Mucosa of stomach (tissue), 1 donor: ENCODE measurements around the gene PHLDB2.

ENCODE experiments used
- H3K27me3 ChIP-seq: one replicate; pipeline ENCODE4 v1.7.0; 2013; ENCODE audit warnings: mild to moderate bottlenecking, low read length; ENCODE audit not compliant: control insufficient read depth, insufficient read depth
- H3K36me3 ChIP-seq: one replicate; pipeline ENCODE4 v1.7.0; 2013; ENCODE audit warnings: low read length; ENCODE audit not compliant: control insufficient read depth, insufficient read depth
- H3K4me1 ChIP-seq: one replicate; pipeline ENCODE4 v1.7.0; 2013; ENCODE audit warnings: mild to moderate bottlenecking, low read length; ENCODE audit not compliant: control insufficient read depth, insufficient read depth
- H3K4me3 ChIP-seq: one replicate; pipeline ENCODE4 v1.7.0; 2013; ENCODE audit warnings: low read length
- H3K9ac ChIP-seq: one replicate; pipeline ENCODE4 v1.7.0; 2013; ENCODE audit warnings: mild to moderate bottlenecking, low read length, moderate library complexity
- H3K9me3 ChIP-seq: one replicate; pipeline ENCODE4 v1.7.0; 2013; ENCODE audit warnings: mild to moderate bottlenecking, low read length, moderate library complexity; ENCODE audit not compliant: control insufficient read depth
- donor health status: Pancreatic carcinoma.

Gene PHLDB2

GRCh38 chr3:111890051-111890580, 31.1 kb downstream of the PHLDB2 start:
- Histone ChIP-seq H3K4me1 (no peaks in the 10 kb centered on the region), H3K9me3 (no peaks in the 10 kb centered on the region), H3K27me3 (no peaks in the 10 kb centered on the region), H3K9ac (no peak overlapping the region), H3K36me3 (no peaks in the 10 kb centered on the region), H3K4me3 (no peak overlapping the region)

- Histone ChIP-seq H3K9me3 (no peaks in the 10 kb centered on the region), H3K27me3 (no peaks in the 10 kb centered on the region), H3K4me3 (no peak overlapping the region), H3K4me1 (no peaks in the 10 kb centered on the region), H3K9ac (no peak overlapping the region), H3K36me3 (no peaks in the 10 kb centered on the region)
Observed at GRCh38 chr3:111892070-111892469, 33.0 kb downstream of the PHLDB2 start.

- no peaks in the 10 kb centered on the region for H3K27me3 ChIP-seq
- no peaks in the 10 kb centered on the region for H3K9me3 ChIP-seq
- no peak overlapping the region for H3K4me3 ChIP-seq
- no peaks in the 10 kb centered on the region for H3K36me3 ChIP-seq
- H3K4me1 ChIP-seq: no peaks in the 10 kb centered on the region
- H3K9ac ChIP-seq: no peak overlapping the region
Observed at GRCh38 chr3:111895071-111895470, 36.0 kb downstream of the PHLDB2 start.

- Histone ChIP-seq H3K4me1 (no peaks in the 10 kb centered on the region), H3K36me3 (no peaks in the 10 kb centered on the region)
Observed at GRCh38 chr3:111899966-111900365, 40.9 kb downstream of the PHLDB2 start.

GRCh38 chr3:111901637-111902036, 42.6 kb downstream of the PHLDB2 start:
- Histone ChIP-seq H3K9me3 (no peaks in the 10 kb centered on the region), H3K36me3 (no peaks in the 10 kb centered on the region), H3K9ac (no peak overlapping the region), H3K4me1 (no peaks in the 10 kb centered on the region), H3K4me3 (no peak overlapping the region), H3K27me3 (no peaks in the 10 kb centered on the region)

More at GRCh38 chr3:111899966-111900365, 40.9 kb downstream of the PHLDB2 start:
- H3K27me3 ChIP-seq: no peaks in the 10 kb centered on the region
- no peak overlapping the region for H3K4me3 ChIP-seq
- H3K9me3 ChIP-seq: no peaks in the 10 kb centered on the region
- no peak overlapping the region for H3K9ac ChIP-seq

GRCh38 chr3:111902534-111902933, 43.5 kb downstream of the PHLDB2 start:
- no peaks in the 10 kb centered on the region for H3K36me3 ChIP-seq
- no peaks in the 10 kb centered on the region for H3K4me1 ChIP-seq
- no peaks in the 10 kb centered on the region for H3K9me3 ChIP-seq
- H3K4me3 ChIP-seq: no peak overlapping the region
- H3K27me3 ChIP-seq: no peaks in the 10 kb centered on the region
- no peak overlapping the region for H3K9ac ChIP-seq

GRCh38 chr3:111903067-111903511, 44.0 kb downstream of the PHLDB2 start:
- Histone ChIP-seq H3K4me3 (no peak overlapping the region), H3K9me3 (no peaks in the 10 kb centered on the region), H3K27me3 (no peaks in the 10 kb centered on the region), H3K4me1 (no peaks in the 10 kb centered on the region), H3K9ac (no peak overlapping the region), H3K36me3 (no peaks in the 10 kb centered on the region)

GRCh38 chr3:111904376-111905241, 45.5 kb downstream of the PHLDB2 start:
- no peak overlapping the region for H3K9ac ChIP-seq
- no peaks in the 10 kb centered on the region for H3K27me3 ChIP-seq
- H3K4me3 ChIP-seq: no peak overlapping the region
- no peaks in the 10 kb centered on the region for H3K4me1 ChIP-seq
- H3K36me3 ChIP-seq: no peaks in the 10 kb centered on the region
- no peaks in the 10 kb centered on the region for H3K9me3 ChIP-seq

GRCh38 chr3:111906656-111907055, 47.6 kb downstream of the PHLDB2 start:
- no peaks in the 10 kb centered on the region for H3K36me3 ChIP-seq

GRCh38 chr3:111907151-111907550, 48.1 kb downstream of the PHLDB2 start:
- H3K9me3 ChIP-seq: no peaks in the 10 kb centered on the region
- H3K27me3 ChIP-seq: no peaks in the 10 kb centered on the region
- H3K9ac ChIP-seq: no peak overlapping the region
- H3K4me3 ChIP-seq: no peak overlapping the region
- H3K36me3 ChIP-seq: no peaks in the 10 kb centered on the region
- H3K4me1 ChIP-seq: no peaks in the 10 kb centered on the region

More at GRCh38 chr3:111906656-111907055, 47.6 kb downstream of the PHLDB2 start:
- Histone ChIP-seq H3K9me3 (no peaks in the 10 kb centered on the region), H3K9ac (no peak overlapping the region), H3K4me3 (no peak overlapping the region), H3K4me1 (no peaks in the 10 kb centered on the region), H3K27me3 (no peaks in the 10 kb centered on the region)

- Histone ChIP-seq H3K4me3 (no peak overlapping the region), H3K36me3 (no peaks in the 10 kb centered on the region), H3K9ac (no peak overlapping the region), H3K27me3 (no peaks in the 10 kb centered on the region), H3K9me3 (no peaks in the 10 kb centered on the region), H3K4me1 (no peaks in the 10 kb centered on the region)
Observed at GRCh38 chr3:111910806-111911205, 51.7 kb downstream of the PHLDB2 start.

GRCh38 chr3:111911446-111911845, 52.4 kb downstream of the PHLDB2 start:
- H3K9ac ChIP-seq: no peak overlapping the region
- H3K4me1 ChIP-seq: no peaks in the 10 kb centered on the region
- H3K27me3 ChIP-seq: no peaks in the 10 kb centered on the region
- H3K36me3 ChIP-seq: no peaks in the 10 kb centered on the region
- no peak overlapping the region for H3K4me3 ChIP-seq
- H3K9me3 ChIP-seq: no peaks in the 10 kb centered on the region
